Lower leg skin (tissue), 4 donors: ENCODE results near the gene HDAC4. TPM values are rescaled to one million over a fixed set of nuclear protein-coding genes. Genes with fewer than 3 reads are reported as not detected.
A peak's percentile ranks its signal among the peaks of the same experiment; 100 is the strongest.

Experiments used
- DNase-seq, 2 donors: peaks; one replicate each; pipeline ENCODE4 v3.0.0-alpha.2; 2019; ENCODE audit warnings: low spot score in 2 of 2
- H3K4me3 ChIP-seq: fragments of 200-600 bp; sonication (generic); 2 replicates; pipeline ENCODE4 v1.5.1; 2017; ENCODE audit warnings: mild to moderate bottlenecking, low read depth; ENCODE audit not compliant: poor library complexity, severe bottlenecking
- CTCF ChIP-seq, 3 donors: fragments of 450-650 bp; IDR thresholded peaks; one replicate each; pipeline ENCODE4 v1.5.1; 2016; ENCODE audit warnings: antibody characterized with exemption in 3 of 3, mild to moderate bottlenecking in 3 of 3, moderate library complexity in 2 of 3
- POLR2A ChIP-seq, 2 donors: fragments of 450-650 bp; IDR thresholded peaks; one replicate each; pipeline ENCODE4 v1.6.1; 2016 to 2017; ENCODE audit warnings: antibody characterized with exemption in 2 of 2, mild to moderate bottlenecking in 1 of 2, moderate library complexity in 1 of 2
- WGBS, 2 donors: methylation state at CpG; one replicate each; pipeline ENCODE4 v1.1.5; 2018; 5-methylcytosine and 5-hydroxymethylcytosine counted together
- intact Hi-C: fragments of 100-400 bp; cut with DNase I; formaldehyde crosslinking; loops from one replicate; pipeline ENCODE4 v1.15.0; 2023; ENCODE audit warnings: low total_unique reads
- total RNA-seq, 4 donors: library from RNA; depleted of rRNA; stranded (reverse); fragments of >200 nt; gene quantifications; one replicate each; pipeline ENCODE4 v1.1.0, GENCODE V29; 2016

HDAC4 gene
- total RNA-seq, 4 donors from 2014 or later: 27.4 to 85.5 (median 57.9) TPM

GRCh38 chr2:239432174-239432573 is 31.4 kb upstream of the HDAC4 start:
- intact Hi-C loops: no loop called here
- no peak overlapping the region for H3K4me3 ChIP-seq
- WGBS, 2 donors: 70 to 100% methylated on average over 1 of the region's 1 CpG
- no peak for DNase-seq
- TF ChIP-seq POLR2A (IDR thresholded peaks at IDR 0.05) (no peak), CTCF (IDR thresholded peaks at IDR 0.05) (no peak)

GRCh38 chr2:239431536-239431935 is 30.7 kb upstream of the HDAC4 start:
- WGBS, 2 donors: 82 to 90% methylated on average over 5 of the region's 5 CpGs
- intact Hi-C loops: no loop called here

GRCh38 chr2:239429473-239430350 is 28.9 kb upstream of the HDAC4 start:
- intact Hi-C loops: no loop called here
- no peak for DNase-seq
- WGBS, 2 donors: 70 to 78% methylated on average over 12 of the region's 12 CpGs
- TF ChIP-seq POLR2A (IDR thresholded peaks at IDR 0.05) (no peak), CTCF (IDR thresholded peaks at IDR 0.05) (no peak)
- H3K4me3 ChIP-seq: no peak overlapping the region

More at GRCh38 chr2:239431536-239431935, 30.7 kb upstream of the HDAC4 start:
- no peak for TF ChIP-seq POLR2A (IDR thresholded peaks at IDR 0.05)
- no peak for TF ChIP-seq CTCF (IDR thresholded peaks at IDR 0.05)
- H3K4me3 ChIP-seq: no peak overlapping the region
- no peak for DNase-seq

GRCh38 chr2:239425631-239426030 is 24.8 kb upstream of the HDAC4 start:
- intact Hi-C loops: no loop called here
- H3K4me3 ChIP-seq: no peak overlapping the region
- 81 to 85% methylated on average over 10 of the region's 10 CpGs for WGBS, 2 donors
- DNase-seq: peak in 1 of 2 donors; percentile 72
- TF ChIP-seq CTCF (IDR thresholded peaks at IDR 0.05) (no peak), POLR2A (IDR thresholded peaks at IDR 0.05) (no peak)

GRCh38 chr2:239424337-239425045 is 23.7 kb upstream of the HDAC4 start:
- H3K4me3 ChIP-seq: no peak overlapping the region
- WGBS, 2 donors: 86 to 91% methylated on average over 9 to 10 of the region's 11 CpGs
- intact Hi-C loops: no loop called here
- DNase-seq: peak in 1 of 2 donors; percentile 74
- TF ChIP-seq CTCF (IDR thresholded peaks at IDR 0.05) (no peak), POLR2A (IDR thresholded peaks at IDR 0.05) (no peak)
